Measurements from ENCODE around the gene TFR2. TPM values are rescaled to one million over a fixed set of nuclear protein-coding genes. Genes with fewer than 3 reads are reported as not detected.
A peak's percentile ranks its signal among the peaks of the same experiment; 100 is the strongest.

The TFR2 gene
- total RNA-seq, 2 experiments from 2014 or later: 13.1 to 14.5 TPM

- ChIA-PET POLR2A (interaction anchor here (0.7 to 2.5 kb wide), 2 partner anchors 21 to 26 kb away, joined by 3 to 16 read pairs; partner anchors contain the start of genes FBXO24 and LRCH4), CTCF (interaction anchor here (0.6 to 2.0 kb wide), 5 partner anchors 26 to 99 kb away, joined by 3 to 13 read pairs (median 6); partner anchors contain the start of gene POP7)
- peaks cover 10% of the 10 kb centered on the region for H3K27me3 Mint-ChIP-seq (ENCODE audit: low read depth)
- DNase-seq: no peak
- H3K36me3 Mint-ChIP-seq (ENCODE audit: low read depth): peaks cover 2% of the 10 kb centered on the region
- ATAC-seq: no peak
- peaks cover 50% of the 10 kb centered on the region for H3K4me1 Mint-ChIP-seq (ENCODE audit: low read depth)
- peak overlapping the region; percentile 86 for H3K4me3 Mint-ChIP-seq
- H3K27ac Mint-ChIP-seq: no peak overlapping the region
- H3K9me3 Mint-ChIP-seq (ENCODE audit: insufficient read depth): no peaks in the 10 kb centered on the region
Observed at GRCh38 chr7:100606313-100606712, 35.0 kb downstream of the TFR2 start.

GRCh38 chr7:100604976-100605911 is 36.1 kb downstream of the TFR2 start:
- Mint-ChIP-seq H3K27ac (peak overlapping the region; percentile 73), H3K4me1 (ENCODE audit: low read depth) (peaks cover 47% of the 10 kb centered on the region), H3K36me3 (ENCODE audit: low read depth) (peaks cover 2% of the 10 kb centered on the region), H3K27me3 (ENCODE audit: low read depth) (peaks cover 10% of the 10 kb centered on the region), H3K9me3 (ENCODE audit: insufficient read depth) (no peaks in the 10 kb centered on the region), H3K4me3 (peak overlapping the region; percentile 86)
- ChIA-PET POLR2A (interaction anchor here (0.7 to 2.5 kb wide), 3 partner anchors 20 to 86 kb away, joined by 3 to 16 read pairs (median 3); partner anchors contain the start of genes FBXO24 and LRCH4), CTCF (interaction anchor here (0.8 to 2.3 kb wide), 10 partner anchors 8 to 100 kb away, joined by 3 to 14 read pairs (median 5); partner anchors contain the start of genes FBXO24, LRCH4 and POP7)
- ATAC-seq (peak; percentile 7), DNase-seq (peak; percentile 54)

- ATAC-seq (peak; percentile 79), DNase-seq (peak; percentile 90)
- Mint-ChIP-seq H3K9me3 (ENCODE audit: insufficient read depth) (no peaks in the 10 kb centered on the region), H3K4me1 (ENCODE audit: low read depth) (peaks cover 50% of the 10 kb centered on the region), H3K27me3 (ENCODE audit: low read depth) (peaks cover 6% of the 10 kb centered on the region), H3K27ac (peak overlapping the region; percentile 97), H3K4me3 (peak overlapping the region; percentile 89), H3K36me3 (ENCODE audit: low read depth) (peaks cover 2% of the 10 kb centered on the region)
- POLR2A ChIA-PET: interaction anchor here (0.7 to 2.5 kb wide), 4 partner anchors 8 to 87 kb away, joined by 3 to 18 read pairs (median 10); partner anchors contain the start of genes FBXO24, LRCH4 and MOSPD3
- CTCF ChIA-PET: interaction anchor here (0.8 to 2.3 kb wide), 14 partner anchors 9 to 101 kb away, joined by 3 to 14 read pairs (median 4); partner anchors contain the start of genes FBXO24, LRCH4, MOSPD3 and POP7
Observed at GRCh38 chr7:100604028-100604975, 37.0 kb downstream of the TFR2 start.

GRCh38 chr7:100603726-100604027 is 37.7 kb downstream of the TFR2 start:
- Mint-ChIP-seq H3K4me1 (ENCODE audit: low read depth) (peaks cover 51% of the 10 kb centered on the region), H3K9me3 (ENCODE audit: insufficient read depth) (no peaks in the 10 kb centered on the region), H3K4me3 (peak overlapping the region; percentile 89), H3K27ac (peak overlapping the region; percentile 97), H3K36me3 (ENCODE audit: low read depth) (peaks cover 2% of the 10 kb centered on the region), H3K27me3 (ENCODE audit: low read depth) (peaks cover 4% of the 10 kb centered on the region)
- CTCF ChIA-PET: interaction anchor here (0.8 to 2.3 kb wide), 6 partner anchors 9 to 102 kb away, joined by 3 to 14 read pairs (median 4); partner anchors contain the start of genes MOSPD3 and POP7
- ATAC-seq: peak; percentile 10
- POLR2A ChIA-PET: interaction anchor here (1.2 to 2.2 kb wide), 2 partner anchors 9 to 17 kb away, joined by 4 to 18 read pairs; partner anchors contain the start of genes FBXO24, LRCH4 and MOSPD3
- no peak for DNase-seq

GRCh38 chr7:100602889-100603725 is 38.2 kb downstream of the TFR2 start:
- ChIA-PET CTCF (interaction anchor here (0.8 to 2.3 kb wide), 6 partner anchors 10 to 103 kb away, joined by 3 to 14 read pairs (median 4); partner anchors contain the start of genes MOSPD3 and POP7), POLR2A (interaction anchor here (1.2 to 2.2 kb wide), 2 partner anchors 9 to 17 kb away, joined by 4 to 18 read pairs; partner anchors contain the start of genes FBXO24, LRCH4 and MOSPD3)
- Mint-ChIP-seq H3K9me3 (ENCODE audit: insufficient read depth) (no peaks in the 10 kb centered on the region), H3K36me3 (ENCODE audit: low read depth) (peaks cover 2% of the 10 kb centered on the region), H3K4me1 (ENCODE audit: low read depth) (peaks cover 57% of the 10 kb centered on the region), H3K4me3 (peak overlapping the region; percentile 89), H3K27me3 (ENCODE audit: low read depth) (peaks cover 4% of the 10 kb centered on the region), H3K27ac (peak overlapping the region; percentile 97)
- ATAC-seq: no peak
- DNase-seq: no peak

GRCh38 chr7:100600730-100601038 is 40.7 kb downstream of the TFR2 start:
- POLR2A ChIA-PET: no interaction called here
- Mint-ChIP-seq H3K27me3 (ENCODE audit: low read depth) (no peaks in the 10 kb centered on the region), H3K27ac (no peak overlapping the region), H3K36me3 (ENCODE audit: low read depth) (peaks cover 2% of the 10 kb centered on the region), H3K4me3 (no peak overlapping the region), H3K4me1 (ENCODE audit: low read depth) (peaks cover 51% of the 10 kb centered on the region), H3K9me3 (ENCODE audit: insufficient read depth) (no peaks in the 10 kb centered on the region)
- CTCF ChIA-PET: no interaction called here
- ATAC-seq (no peak), DNase-seq (no peak)

GRCh38 chr7:100599911-100600729 is 41.2 kb downstream of the TFR2 start:
- POLR2A ChIA-PET: interaction anchor here (0.5 kb wide), 1 partner anchor 61 kb away, joined by 3 read pairs; the partner anchor contains the start of gene AGFG2
- Mint-ChIP-seq H3K9me3 (ENCODE audit: insufficient read depth) (no peaks in the 10 kb centered on the region), H3K36me3 (ENCODE audit: low read depth) (peaks cover 2% of the 10 kb centered on the region), H3K4me3 (no peak overlapping the region), H3K4me1 (ENCODE audit: low read depth) (peaks cover 45% of the 10 kb centered on the region), H3K27me3 (ENCODE audit: low read depth) (no peaks in the 10 kb centered on the region), H3K27ac (peak overlapping the region; percentile 57)
- CTCF ChIA-PET: interaction anchor here (2.1 to 2.8 kb wide), 2 partner anchors 11 to 14 kb away, joined by 12 to 16 read pairs; partner anchors contain the start of genes FBXO24 and LRCH4
- ATAC-seq (no peak), DNase-seq (no peak)

GRCh38 chr7:100598425-100598824 is 42.9 kb downstream of the TFR2 start:
- CTCF ChIA-PET: interaction anchor here (0.9 to 2.8 kb wide), 5 partner anchors 10 to 127 kb away, joined by 3 to 16 read pairs (median 5); partner anchors contain the start of genes FBXO24, LRCH4 and MOSPD3

GRCh38 chr7:100595188-100595587 is 46.2 kb downstream of the TFR2 start:
- H3K27me3 Mint-ChIP-seq (ENCODE audit: low read depth): peaks cover 4% of the 10 kb centered on the region
- H3K4me1 Mint-ChIP-seq (ENCODE audit: low read depth): peaks cover 19% of the 10 kb centered on the region
- H3K27ac Mint-ChIP-seq: no peak overlapping the region
- H3K9me3 Mint-ChIP-seq (ENCODE audit: insufficient read depth): no peaks in the 10 kb centered on the region
- DNase-seq (no peak), ATAC-seq (no peak)
- CTCF ChIA-PET: interaction anchor here (1.3 kb wide), 1 partner anchor 9 kb away, joined by 3 read pairs; the partner anchor contains the start of genes FBXO24 and LRCH4
- H3K36me3 Mint-ChIP-seq (ENCODE audit: low read depth): no peaks in the 10 kb centered on the region
- H3K4me3 Mint-ChIP-seq: no peak overlapping the region
- POLR2A ChIA-PET: interaction anchor here (1.7 kb wide), 1 partner anchor 9 kb away, joined by 5 read pairs; the partner anchor contains the start of genes FBXO24 and LRCH4

More at GRCh38 chr7:100598425-100598824, 42.9 kb downstream of the TFR2 start:
- Mint-ChIP-seq H3K36me3 (ENCODE audit: low read depth) (no peaks in the 10 kb centered on the region), H3K9me3 (ENCODE audit: insufficient read depth) (no peaks in the 10 kb centered on the region), H3K4me1 (ENCODE audit: low read depth) (peaks cover 34% of the 10 kb centered on the region), H3K27me3 (ENCODE audit: low read depth) (no peaks in the 10 kb centered on the region), H3K27ac (peak overlapping the region; percentile 70), H3K4me3 (no peak overlapping the region)
- POLR2A ChIA-PET: interaction anchor here (0.9 to 1.0 kb wide), 2 partner anchors 12 to 77 kb away, joined by 3 to 5 read pairs; partner anchors contain the start of genes FBXO24 and LRCH4
- ATAC-seq (no peak), DNase-seq (peak; percentile 52)

Data from activated CD8-positive, alpha-beta T cell treated with anti-CD3 and anti-CD28 coated beads, Interleukin-2, amount 10 ng/mL, durations not matched to agents 7 days and 5 days (primary cell).